Measurements from ENCODE around the gene ZFR.

ZFR gene

GRCh38 chr5:32392039-32392438 is 52.5 kb downstream of the ZFR start:
- Histone ChIP-seq H3K36me3 (peaks cover 96% of the 10 kb centered on the region), H3K4me1 (no peaks in the 10 kb centered on the region), H3K9me3 (no peaks in the 10 kb centered on the region), H3K4me3 (ENCODE audit: low read depth, low read length) (no peak overlapping the region), H3K27me3 (no peaks in the 10 kb centered on the region)
- TF ChIP-seq CTCF (IDR thresholded peaks at IDR 0.05; ENCODE audit: low read depth, low read length) = no peak
- no peak for DNase-seq

- H3K4me3 ChIP-seq (ENCODE audit: low read depth, low read length) = no peak overlapping the region
- H3K36me3 ChIP-seq = peaks cover 98% of the 10 kb centered on the region
- no peaks in the 10 kb centered on the region for H3K9me3 ChIP-seq
- TF ChIP-seq CTCF (IDR thresholded peaks at IDR 0.05; ENCODE audit: low read depth, low read length) = no peak
- no peaks in the 10 kb centered on the region for H3K27me3 ChIP-seq
- no peaks in the 10 kb centered on the region for H3K4me1 ChIP-seq
- no peak for DNase-seq
Observed at GRCh38 chr5:32390819-32391591, 53.5 kb downstream of the ZFR start.

- no peaks in the 10 kb centered on the region for H3K4me1 ChIP-seq
- H3K4me3 ChIP-seq (ENCODE audit: low read depth, low read length) = no peak overlapping the region
Observed at GRCh38 chr5:32388432-32389129, 56.0 kb downstream of the ZFR start.

GRCh38 chr5:32387841-32388240 is 56.7 kb downstream of the ZFR start:
- Histone ChIP-seq H3K4me3 (ENCODE audit: low read depth, low read length) (no peak overlapping the region), H3K27me3 (no peaks in the 10 kb centered on the region), H3K4me1 (no peaks in the 10 kb centered on the region), H3K36me3 (peaks cover 96% of the 10 kb centered on the region), H3K9me3 (no peaks in the 10 kb centered on the region)
- TF ChIP-seq CTCF (IDR thresholded peaks at IDR 0.05; ENCODE audit: low read depth, low read length) = no peak
- DNase-seq = no peak

More at GRCh38 chr5:32388432-32389129, 56.0 kb downstream of the ZFR start:
- TF ChIP-seq CTCF (IDR thresholded peaks at IDR 0.05; ENCODE audit: low read depth, low read length) = no peak
- no peaks in the 10 kb centered on the region for H3K27me3 ChIP-seq
- H3K9me3 ChIP-seq = no peaks in the 10 kb centered on the region
- H3K36me3 ChIP-seq = peaks cover 94% of the 10 kb centered on the region
- DNase-seq = no peak

- TF ChIP-seq CTCF (IDR thresholded peaks at IDR 0.05; ENCODE audit: low read depth, low read length) = no peak
- no peak overlapping the region for H3K4me3 ChIP-seq (ENCODE audit: low read depth, low read length)
- no peaks in the 10 kb centered on the region for H3K4me1 ChIP-seq
- H3K27me3 ChIP-seq = no peaks in the 10 kb centered on the region
- H3K9me3 ChIP-seq = no peaks in the 10 kb centered on the region
- peaks cover 95% of the 10 kb centered on the region for H3K36me3 ChIP-seq
- DNase-seq = no peak
Observed at GRCh38 chr5:32387211-32387610, 57.3 kb downstream of the ZFR start.

- Histone ChIP-seq H3K4me1 (no peaks in the 10 kb centered on the region), H3K36me3 (peaks cover 83% of the 10 kb centered on the region), H3K4me3 (ENCODE audit: low read depth, low read length) (no peak overlapping the region), H3K27me3 (no peaks in the 10 kb centered on the region), H3K9me3 (no peaks in the 10 kb centered on the region)
- DNase-seq = no peak
- no peak for TF ChIP-seq CTCF (IDR thresholded peaks at IDR 0.05; ENCODE audit: low read depth, low read length)
Observed at GRCh38 chr5:32384621-32385020, 59.9 kb downstream of the ZFR start.

All from BE2C (cell line).